A673 (cell line): ENCODE measurements around the gene HINFP. TPM values are rescaled to one million over a fixed set of nuclear protein-coding genes. Genes with fewer than 3 reads are reported as not detected.
A peak's percentile ranks its signal among the peaks of the same experiment; 100 is the strongest.

Experiments
- BruUV-seq: library from RNA; stranded (reverse); fragments of 400-500 nt; replicated peaks from 2 replicates; lab custom pipeline; 2021; lab: Mats Ljungman, UMichigan
- CTCF ChIA-PET: fragments of 300-600 bp; sonication (Branson Sonifier 250); formaldehyde crosslinking; loops from one replicate; lab custom pipeline; 2022; ENCODE audit warnings: antibody characterized with exemption; lab: Charles Lee
- POLR2A ChIA-PET: fragments of 300-600 bp; sonication (Branson Sonifier 250); formaldehyde crosslinking; loops from one replicate; lab custom pipeline; 2022; ENCODE audit warnings: antibody characterized with exemption; ENCODE audit not compliant: low non-redundant PET; lab: Charles Lee
- DNase-seq: peaks from one replicate; pipeline ENCODE4 v3.0.0-alpha.2; 2015; ENCODE audit warnings: low spot score
- H3K27ac ChIP-seq: fragments of 200-600 bp; sonication (generic); 2 replicates; pipeline ENCODE4 v1.5.1; 2016; ENCODE audit warnings: mixed run types, low read depth, mild to moderate bottlenecking, mixed read lengths, antibody characterized with exemption, low read length; ENCODE audit not compliant: poor library complexity, severe bottlenecking
- H3K27me3 ChIP-seq: fragments of 200-600 bp; sonication (generic); replicated peaks from 2 replicates; pipeline ENCODE4 v1.6.1; 2017; ENCODE audit warnings: mixed run types, low read depth, mild to moderate bottlenecking, mixed read lengths, antibody characterized with exemption, low read length; ENCODE audit not compliant: insufficient read depth, poor library complexity
- H3K36me3 ChIP-seq: fragments of 200-600 bp; sonication (generic); 2 replicates; pipeline ENCODE4 v1.6.1; 2016; ENCODE audit warnings: mixed run types, mild to moderate bottlenecking, mixed read lengths, antibody characterized with exemption, low read length; ENCODE audit not compliant: insufficient read depth, poor library complexity, severe bottlenecking
- H3K4me1 ChIP-seq: fragments of 200-600 bp; sonication (generic); 2 replicates; pipeline ENCODE4 v1.6.1; 2017; ENCODE audit warnings: mixed run types, mild to moderate bottlenecking, mixed read lengths, antibody characterized with exemption, low read length; ENCODE audit not compliant: insufficient read depth, poor library complexity, severe bottlenecking
- H3K4me3 ChIP-seq: fragments of 200-600 bp; sonication (generic); 2 replicates; pipeline ENCODE4 v1.5.1; 2016; ENCODE audit warnings: low read depth, mixed run types, mild to moderate bottlenecking, mixed read lengths, low read length; ENCODE audit not compliant: poor library complexity, severe bottlenecking
- H3K9me3 ChIP-seq: fragments of 200-600 bp; sonication (generic); 2 replicates; pipeline ENCODE4 v1.6.1; 2016; ENCODE audit warnings: mixed run types, low read depth, mild to moderate bottlenecking, mixed read lengths, antibody characterized with exemption, low read length; ENCODE audit not compliant: poor library complexity, severe bottlenecking
- CTCF ChIP-seq: fragments of 300-800, 200-600 bp; sonication (generic); conservative IDR thresholded peaks from 2 replicates; pipeline ENCODE4 v1.5.1; 2017; ENCODE audit warnings: low read depth, mild to moderate bottlenecking, antibody characterized with exemption, low read length, moderate library complexity, mixed read lengths
- EZH2 ChIP-seq: fragments of 200-600 bp; sonication (generic); IDR thresholded peaks from 2 replicates; pipeline ENCODE4 v1.6.1; 2017; ENCODE audit warnings: borderline replicate concordance, low read depth, mild to moderate bottlenecking, mixed read lengths, antibody characterized with exemption, low read length; ENCODE audit not compliant: poor library complexity, severe bottlenecking
- intact Hi-C: fragments of 100-400 bp; cut with micrococcal nuclease; formaldehyde crosslinking; loops from one replicate; pipeline ENCODE4 v1.10.0; 2022; ENCODE audit not compliant: unreplicated experiment
- total RNA-seq: library from RNA; stranded (reverse); gene quantifications from 2 replicates; pipeline ENCODE4 v1.2.3, GENCODE V29; 2021

HINFP gene
- total RNA-seq, 1 experiment from 2014 or later: 31.7 TPM

- Histone ChIP-seq H3K9me3 (no peaks in the 10 kb centered on the region), H3K27me3 (peaks cover 5% of the 10 kb centered on the region), H3K36me3 (no peaks in the 10 kb centered on the region), H3K4me1 (peaks cover 10% of the 10 kb centered on the region), H3K4me3 (peak within 1 kb of the TSS; percentile 58), H3K27ac (no peak within 1 kb of the TSS)
- no peak for TF ChIP-seq EZH2
- TF ChIP-seq CTCF: no peak
- CTCF ChIA-PET: interaction anchor here (0.6 kb wide), 1 partner anchor 217 kb away, joined by 3 read pairs; no protein-coding TSS in a partner anchor
- intact Hi-C loops: no loop called here
- peak; percentile 58 for DNase-seq
- POLR2A ChIA-PET: interaction anchor here (1.0 kb wide), 1 partner anchor 28 kb away, joined by 5 read pairs; the partner anchor contains the start of gene HINFP
- BruUV-seq: no TSS peak
Measured at GRCh38 chr11:119149018-119149785, 27.8 kb downstream of the HINFP start, which contains the start of gene ABCG4. ABCG4 (plus strand) TSS chr11:119149052; CDS start chr11:119149966, 914 bp downstream.

DNA sequence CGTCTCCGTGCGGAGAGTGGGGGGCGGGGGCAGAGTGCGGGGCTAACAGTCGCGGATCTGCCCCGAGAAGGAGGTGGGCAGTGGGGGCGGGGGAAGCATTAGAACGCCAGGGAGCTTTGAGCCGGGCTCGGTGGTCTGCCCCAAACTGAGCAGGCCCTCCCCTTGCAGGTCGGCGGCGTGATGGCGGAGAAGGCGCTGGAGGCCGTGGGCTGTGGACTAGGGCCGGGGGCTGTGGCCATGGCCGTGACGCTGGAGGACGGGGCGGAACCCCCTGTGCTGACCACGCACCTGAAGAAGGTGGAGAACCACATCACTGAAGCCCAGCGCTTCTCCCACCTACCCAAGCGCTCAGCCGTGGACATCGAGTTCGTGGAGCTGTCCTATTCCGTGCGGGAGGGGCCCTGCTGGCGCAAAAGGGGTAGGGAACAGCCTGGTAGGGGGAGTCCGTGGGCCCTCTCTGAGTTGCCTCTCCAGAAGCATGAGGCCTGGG lies 28.5 kb downstream of the HINFP start:
- ChIA-PET POLR2A (no interaction called here), CTCF (no interaction called here)
- no peak for DNase-seq
- Histone ChIP-seq H3K4me1 (peaks cover 10% of the 10 kb centered on the region), H3K36me3 (no peaks in the 10 kb centered on the region), H3K4me3 (peak overlapping the region; percentile 58), H3K27me3 (peaks cover 5% of the 10 kb centered on the region), H3K27ac (no peak overlapping the region), H3K9me3 (no peaks in the 10 kb centered on the region)
- BruUV-seq: no TSS peak
- intact Hi-C loops: no loop called here
- no peak for TF ChIP-seq CTCF
- no peak for TF ChIP-seq EZH2

DNA sequence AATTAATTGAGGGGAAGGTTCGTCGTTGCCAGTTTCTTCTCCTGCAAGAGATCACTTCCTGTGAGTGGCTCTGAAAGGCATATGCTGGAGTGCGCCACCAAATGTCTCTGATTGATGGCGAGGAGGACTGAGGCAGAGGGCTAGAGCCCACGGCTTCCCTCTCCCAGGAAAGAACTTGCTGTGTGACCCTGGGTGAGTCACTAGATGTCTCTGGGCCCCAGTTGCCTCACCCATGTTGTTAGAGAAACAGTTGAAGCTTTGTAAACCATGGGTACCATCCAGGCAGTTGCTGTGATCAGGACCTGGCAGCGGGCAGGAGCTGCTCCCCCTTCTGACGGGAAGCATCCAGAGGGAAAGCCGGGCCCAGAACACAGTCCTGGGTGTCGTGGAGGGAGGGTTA lies 30.7 kb downstream of the HINFP start:
- no peak for DNase-seq
- ChIA-PET POLR2A (no interaction called here), CTCF (no interaction called here)
- Histone ChIP-seq H3K4me1 (peaks cover 10% of the 10 kb centered on the region), H3K9me3 (no peaks in the 10 kb centered on the region), H3K27ac (no peak overlapping the region), H3K36me3 (no peaks in the 10 kb centered on the region), H3K27me3 (peaks cover 5% of the 10 kb centered on the region), H3K4me3 (no peak overlapping the region)
- TF ChIP-seq CTCF (no peak), EZH2 (no peak)
- intact Hi-C loops: no loop called here
- BruUV-seq: no TSS peak
